ENCODE measurements around the gene A4GNT.

DNA sequence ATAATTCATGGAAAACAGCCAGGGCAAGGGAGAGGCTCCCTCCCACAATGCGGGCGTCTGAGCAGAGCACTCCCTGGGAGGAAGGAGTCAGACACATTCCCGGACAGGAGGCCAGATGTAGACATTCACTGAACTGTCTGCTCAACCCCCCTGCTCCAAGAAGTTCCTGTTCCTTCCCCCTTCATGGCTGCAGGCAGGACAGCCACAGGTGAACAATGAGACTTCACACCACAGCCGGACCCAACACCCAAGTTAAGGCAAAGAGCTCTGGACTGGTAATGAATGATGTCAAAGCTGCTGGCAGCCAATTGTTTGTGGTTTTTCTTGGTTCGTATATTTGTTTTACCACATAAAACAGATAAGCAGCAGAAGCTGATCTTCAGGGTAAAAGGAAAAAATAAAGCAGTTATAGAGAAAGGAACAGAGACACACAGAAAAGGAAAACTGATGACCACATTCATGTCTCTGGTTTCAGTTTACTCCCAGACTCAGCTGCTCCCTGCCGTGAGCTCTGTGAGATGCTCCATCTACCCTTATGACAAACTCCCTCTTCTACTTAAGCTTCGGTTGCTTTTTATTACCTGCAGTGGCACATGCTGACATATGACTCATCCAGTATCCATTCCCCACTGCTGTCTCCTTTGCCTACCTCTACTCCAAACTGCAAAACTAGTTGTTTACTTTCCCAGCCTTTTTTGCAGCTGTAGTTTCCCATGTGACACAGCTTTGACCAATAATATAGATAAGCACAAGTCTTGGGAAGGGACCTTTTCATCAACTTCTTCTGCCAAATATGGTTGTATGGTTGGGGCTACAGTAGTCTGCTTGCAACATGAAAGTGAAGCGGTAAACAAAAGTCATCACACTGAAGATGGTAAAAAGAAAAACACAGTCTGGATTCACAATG, 49.9 kb downstream of the A4GNT start:
- TF ChIP-seq, protein P1, sequence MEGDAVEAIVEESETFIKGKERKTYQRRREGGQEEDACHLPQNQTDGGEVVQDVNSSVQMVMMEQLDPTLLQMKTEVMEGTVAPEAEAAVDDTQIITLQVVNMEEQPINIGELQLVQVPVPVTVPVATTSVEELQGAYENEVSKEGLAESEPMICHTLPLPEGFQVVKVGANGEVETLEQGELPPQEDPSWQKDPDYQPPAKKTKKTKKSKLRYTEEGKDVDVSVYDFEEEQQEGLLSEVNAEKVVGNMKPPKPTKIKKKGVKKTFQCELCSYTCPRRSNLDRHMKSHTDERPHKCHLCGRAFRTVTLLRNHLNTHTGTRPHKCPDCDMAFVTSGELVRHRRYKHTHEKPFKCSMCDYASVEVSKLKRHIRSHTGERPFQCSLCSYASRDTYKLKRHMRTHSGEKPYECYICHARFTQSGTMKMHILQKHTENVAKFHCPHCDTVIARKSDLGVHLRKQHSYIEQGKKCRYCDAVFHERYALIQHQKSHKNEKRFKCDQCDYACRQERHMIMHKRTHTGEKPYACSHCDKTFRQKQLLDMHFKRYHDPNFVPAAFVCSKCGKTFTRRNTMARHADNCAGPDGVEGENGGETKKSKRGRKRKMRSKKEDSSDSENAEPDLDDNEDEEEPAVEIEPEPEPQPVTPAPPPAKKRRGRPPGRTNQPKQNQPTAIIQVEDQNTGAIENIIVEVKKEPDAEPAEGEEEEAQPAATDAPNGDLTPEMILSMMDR (IDR thresholded peaks at IDR 0.05) = no peak
- TF ChIP-seq EP300 (IDR thresholded peaks at IDR 0.05) (no peak), POLR2AphosphoS5 (IDR thresholded peaks at IDR 0.05) (no peak), POLR2A (IDR thresholded peaks at IDR 0.05) (no peak)
